ENCODE results near the gene KRTAP10-3. TPM values are rescaled to one million over a fixed set of nuclear protein-coding genes. Genes with fewer than 3 reads are reported as not detected.

KRTAP10-3 gene
- total RNA-seq, 1 experiment from 2014 or later: not detected

DNA sequence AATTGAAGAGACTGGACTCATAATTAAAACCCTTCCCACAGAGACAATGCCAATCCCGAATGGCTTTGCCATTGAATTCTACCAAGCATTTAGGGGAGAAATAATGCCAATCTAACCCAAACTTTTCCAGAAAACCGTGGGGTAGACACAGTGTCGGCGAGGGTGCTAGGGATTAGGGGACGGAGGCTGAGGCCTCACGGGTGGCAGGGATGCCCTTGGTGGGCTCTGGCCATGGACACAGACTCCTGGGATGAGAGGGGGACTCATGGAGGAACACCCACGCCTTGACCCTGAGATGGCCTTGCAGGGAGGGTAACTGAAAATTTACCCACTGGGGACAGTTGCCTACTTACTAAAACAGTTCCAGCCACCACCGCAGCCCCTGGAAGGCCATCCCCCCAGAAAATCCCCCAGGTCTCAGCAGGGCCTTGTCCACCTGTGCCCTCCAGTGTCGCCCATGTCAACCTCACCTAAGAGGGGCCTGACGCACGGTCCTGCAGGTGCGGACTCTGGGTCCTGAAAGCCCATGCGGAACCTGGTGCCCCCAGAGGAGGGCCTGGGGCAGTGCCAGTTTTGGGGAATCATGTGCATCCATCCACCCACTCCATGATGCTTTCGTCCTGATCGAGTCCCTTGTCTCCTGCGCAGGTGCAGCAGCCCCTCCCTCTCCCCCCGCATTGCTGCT lies 19.9 kb upstream of the KRTAP10-3 start:
- H3F3A ChIP-seq (ENCODE audit: low read length, unreplicated experiment): no peaks in the 10 kb centered on the region
- ChIA-PET CTCF (no interaction called here), POLR2A (ENCODE audit: unreplicated experiment) (no interaction called here)
- DNase-seq (no peak), ATAC-seq (no peak)
- intact Hi-C loops (cut with micrococcal nuclease): no loop called here
- no peaks in the 10 kb centered on the region for H3K27me3 ChIP-seq (ENCODE audit: low read length)
- no peak overlapping the region for H3K27ac ChIP-seq (ENCODE audit: low read length)
- H3K9ac ChIP-seq (ENCODE audit: low read length): no peak overlapping the region
- no peaks in the 10 kb centered on the region for H3K36me3 ChIP-seq (ENCODE audit: low read depth, low read length)
- H3K79me2 ChIP-seq (ENCODE audit: low read length): no peaks in the 10 kb centered on the region
- H3K9me3 ChIP-seq (ENCODE audit: low read length): 0 out of 2 replicates have a peak, but pooled peaks cover 5% of the 10 kb centered on the region
- H3K4me2 ChIP-seq (ENCODE audit: low read length): no peak overlapping the region
- no peaks in the 10 kb centered on the region for H3K9me2 ChIP-seq (replicated peaks; ENCODE audit: low read length)
- peaks cover 8% of the 10 kb centered on the region; the same call in 1 of the 2 replicates for H3K4me1 ChIP-seq (ENCODE audit: insufficient read depth, low read length)
- H4K20me1 ChIP-seq (ENCODE audit: low read length): no peaks in the 10 kb centered on the region
- TF ChIP-seq, protein P1, sequence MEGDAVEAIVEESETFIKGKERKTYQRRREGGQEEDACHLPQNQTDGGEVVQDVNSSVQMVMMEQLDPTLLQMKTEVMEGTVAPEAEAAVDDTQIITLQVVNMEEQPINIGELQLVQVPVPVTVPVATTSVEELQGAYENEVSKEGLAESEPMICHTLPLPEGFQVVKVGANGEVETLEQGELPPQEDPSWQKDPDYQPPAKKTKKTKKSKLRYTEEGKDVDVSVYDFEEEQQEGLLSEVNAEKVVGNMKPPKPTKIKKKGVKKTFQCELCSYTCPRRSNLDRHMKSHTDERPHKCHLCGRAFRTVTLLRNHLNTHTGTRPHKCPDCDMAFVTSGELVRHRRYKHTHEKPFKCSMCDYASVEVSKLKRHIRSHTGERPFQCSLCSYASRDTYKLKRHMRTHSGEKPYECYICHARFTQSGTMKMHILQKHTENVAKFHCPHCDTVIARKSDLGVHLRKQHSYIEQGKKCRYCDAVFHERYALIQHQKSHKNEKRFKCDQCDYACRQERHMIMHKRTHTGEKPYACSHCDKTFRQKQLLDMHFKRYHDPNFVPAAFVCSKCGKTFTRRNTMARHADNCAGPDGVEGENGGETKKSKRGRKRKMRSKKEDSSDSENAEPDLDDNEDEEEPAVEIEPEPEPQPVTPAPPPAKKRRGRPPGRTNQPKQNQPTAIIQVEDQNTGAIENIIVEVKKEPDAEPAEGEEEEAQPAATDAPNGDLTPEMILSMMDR (conservative IDR thresholded peaks at IDR 0.05; ENCODE audit: low read depth, low read length): no peak
- no peak for TF ChIP-seq EZH2 (IDR thresholded peaks at IDR 0.05; ENCODE audit: low read length, unreplicated experiment)
- TF ChIP-seq EZH2phosphoT487 (IDR thresholded peaks at IDR 0.05; ENCODE audit: borderline replicate concordance, low read length): no peak
- BruUV-seq (replicated peaks): no TSS peak
- no peak overlapping the region for H2AFZ ChIP-seq (ENCODE audit: low read length)
- H3K4me3 ChIP-seq (ENCODE audit: low read length): no peak overlapping the region

DNA sequence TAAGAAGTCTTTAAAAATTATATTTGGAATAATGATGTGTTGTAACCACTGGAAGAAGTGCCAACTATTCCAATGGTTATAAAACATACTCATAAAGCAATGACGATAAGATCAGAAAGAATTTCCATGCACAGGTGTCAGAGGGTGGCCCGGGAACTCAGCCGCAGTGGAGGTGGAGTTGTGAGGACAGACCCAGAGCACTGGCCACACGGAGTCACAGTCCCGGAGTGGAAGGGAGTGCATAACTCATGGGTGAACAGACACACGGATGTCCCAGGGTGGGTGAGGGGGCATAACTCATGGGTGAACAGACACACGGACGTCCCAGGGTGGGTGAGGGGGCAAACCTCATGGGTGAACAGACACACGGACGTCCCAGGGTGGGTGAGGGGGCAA lies 17.4 kb upstream of the KRTAP10-3 start:
- Histone ChIP-seq H2AFZ (ENCODE audit: low read length) (no peak overlapping the region), H3F3A (ENCODE audit: low read length, unreplicated experiment) (no peaks in the 10 kb centered on the region), H3K27ac (ENCODE audit: low read length) (no peak overlapping the region), H3K9me2 (replicated peaks; ENCODE audit: low read length) (no peaks in the 10 kb centered on the region), H3K27me3 (ENCODE audit: low read length) (no peaks in the 10 kb centered on the region), H4K20me1 (ENCODE audit: low read length) (no peaks in the 10 kb centered on the region), H3K4me1 (ENCODE audit: insufficient read depth, low read length) (peaks cover 13% of the 10 kb centered on the region), H3K9me3 (ENCODE audit: low read length) (peaks cover 2% of the 10 kb centered on the region; the same call in 1 of the 2 replicates), H3K79me2 (ENCODE audit: low read length) (no peaks in the 10 kb centered on the region), H3K36me3 (ENCODE audit: low read depth, low read length) (no peaks in the 10 kb centered on the region), H3K4me3 (ENCODE audit: low read length) (no peak overlapping the region), H3K4me2 (ENCODE audit: low read length) (no peak overlapping the region), H3K9ac (ENCODE audit: low read length) (no peak overlapping the region)
- ChIA-PET POLR2A (ENCODE audit: unreplicated experiment) (no interaction called here), CTCF (no interaction called here)
- intact Hi-C loops (cut with micrococcal nuclease): no loop called here
- no TSS peak for BruUV-seq (replicated peaks)
- DNase-seq (no peak), ATAC-seq (no peak)
- TF ChIP-seq, protein P1 (conservative IDR thresholded peaks at IDR 0.05; ENCODE audit: low read depth, low read length): no peak
- TF ChIP-seq EZH2 (IDR thresholded peaks at IDR 0.05; ENCODE audit: low read length, unreplicated experiment): no peak
- no peak for TF ChIP-seq EZH2phosphoT487 (IDR thresholded peaks at IDR 0.05; ENCODE audit: borderline replicate concordance, low read length)

DNA sequence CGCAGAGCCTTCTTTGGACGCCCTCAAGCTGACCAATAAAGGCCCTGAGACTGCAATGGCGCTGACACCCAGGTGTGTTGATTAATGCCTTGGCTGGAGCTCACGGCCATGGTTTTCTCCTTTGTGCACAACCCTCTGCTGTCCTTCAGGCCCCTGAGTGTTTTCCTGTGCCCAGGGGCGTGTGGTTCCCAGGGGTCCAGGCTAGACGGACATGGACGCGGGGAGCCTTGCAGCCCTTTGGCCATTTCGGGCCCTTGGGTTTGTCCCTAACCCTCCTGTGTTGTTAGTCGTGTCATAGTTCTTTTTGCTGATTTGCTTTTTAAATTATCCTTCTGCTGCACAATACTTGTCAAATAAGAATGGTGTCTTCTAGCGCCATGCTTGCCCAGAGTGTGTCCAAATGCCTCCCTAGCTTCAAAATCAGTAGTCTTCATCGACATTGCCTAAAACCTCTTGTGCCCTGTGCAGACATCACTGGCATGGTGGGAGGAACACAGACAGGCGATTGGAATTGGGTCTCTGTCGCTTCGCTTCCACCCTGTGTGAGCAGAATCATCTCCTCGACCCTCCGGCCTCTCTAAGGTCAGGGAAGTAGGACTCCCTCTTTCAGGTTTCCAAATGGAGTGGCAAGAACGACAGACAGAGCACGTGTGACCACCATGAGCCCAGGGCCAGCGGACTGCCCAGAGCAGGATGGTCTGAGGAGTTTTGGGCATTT lies 16.9 kb upstream of the KRTAP10-3 start:
- Histone ChIP-seq H3K79me2 (ENCODE audit: low read length) (no peaks in the 10 kb centered on the region), H2AFZ (ENCODE audit: low read length) (no peak overlapping the region), H4K20me1 (ENCODE audit: low read length) (no peaks in the 10 kb centered on the region), H3K27me3 (ENCODE audit: low read length) (no peaks in the 10 kb centered on the region), H3K36me3 (ENCODE audit: low read depth, low read length) (no peaks in the 10 kb centered on the region), H3K4me2 (ENCODE audit: low read length) (no peak overlapping the region), H3K9me2 (replicated peaks; ENCODE audit: low read length) (no peaks in the 10 kb centered on the region), H3K4me1 (ENCODE audit: insufficient read depth, low read length) (peaks cover 13% of the 10 kb centered on the region), H3K9me3 (ENCODE audit: low read length) (peaks cover 5% of the 10 kb centered on the region; the same call in 1 of the 2 replicates), H3K9ac (ENCODE audit: low read length) (no peak overlapping the region), H3K4me3 (ENCODE audit: low read length) (no peak overlapping the region), H3F3A (ENCODE audit: low read length, unreplicated experiment) (no peaks in the 10 kb centered on the region), H3K27ac (ENCODE audit: low read length) (no peak overlapping the region)
- no peak for TF ChIP-seq EZH2phosphoT487 (IDR thresholded peaks at IDR 0.05; ENCODE audit: borderline replicate concordance, low read length)
- no peak for TF ChIP-seq EZH2 (IDR thresholded peaks at IDR 0.05; ENCODE audit: low read length, unreplicated experiment)
- TF ChIP-seq, protein P1 (conservative IDR thresholded peaks at IDR 0.05; ENCODE audit: low read depth, low read length): no peak
- ATAC-seq (no peak), DNase-seq (no peak)
- CTCF ChIA-PET: interaction anchor here (1.5 kb wide), 1 partner anchor 167 kb away, joined by 4 read pairs; no protein-coding TSS in a partner anchor
- POLR2A ChIA-PET (ENCODE audit: unreplicated experiment): no interaction called here
- BruUV-seq (replicated peaks): no TSS peak
- intact Hi-C loops (cut with micrococcal nuclease): no loop called here

Measured in PC-3 (cell line).